GM18517 (cell line): ENCODE measurements around the gene EYS.

ENCODE experiments used
- ATAC-seq: cut with Tn5 transposase; IDR thresholded peaks from one replicate; pipeline ENCODE4 v1.9.1; 2021; ENCODE audit warnings: mild to moderate bottlenecking, moderate library complexity; ENCODE audit not compliant: unreplicated experiment

EYS gene

GRCh38 chr6:65707126-65707826, at the start of gene EYS:
TSS of gene EYS (minus strand) at chr6:65707226. CDS start at chr6:65495410, 211,816 bp downstream.
- no peak for ATAC-seq

- no peak for ATAC-seq
These were observed 39.3 kb upstream of the EYS start for GRCh38 chr6:65746302-65746701.

GRCh38 chr6:65745614-65746013, 38.6 kb upstream of the EYS start:
- no peak for ATAC-seq

- no peak for ATAC-seq
These were observed 22.0 kb upstream of the EYS start for GRCh38 chr6:65728879-65729479.

GRCh38 chr6:65719101-65719500, 12.1 kb upstream of the EYS start:
- ATAC-seq, result no peak

GRCh38 chr6:65711531-65711930, 4.5 kb upstream of the EYS start:
- ATAC-seq, result no peak

GRCh38 chr6:65709099-65709830, 2.2 kb upstream of the EYS start:
- no peak for ATAC-seq

GRCh38 chr6:65708162-65708561, 1.1 kb upstream of the EYS start:
- no peak for ATAC-seq

- ATAC-seq, result no peak
These were observed 590 bp downstream of the EYS start for GRCh38 chr6:65706436-65706835.

GRCh38 chr6:65701325-65701724, 5.7 kb downstream of the EYS start:
- no peak for ATAC-seq

GRCh38 chr6:65700561-65700960, 6.5 kb downstream of the EYS start:
- no peak for ATAC-seq

- no peak for ATAC-seq
These were observed 14.9 kb downstream of the EYS start for GRCh38 chr6:65692109-65692508.

GRCh38 chr6:65680232-65680631, 26.8 kb downstream of the EYS start:
- no peak for ATAC-seq

GRCh38 chr6:65671922-65672321, 35.1 kb downstream of the EYS start:
- ATAC-seq, result no peak

- ATAC-seq, result no peak
These were observed 38.9 kb downstream of the EYS start for GRCh38 chr6:65667916-65668656.

- ATAC-seq, result no peak
These were observed 56.9 kb downstream of the EYS start for GRCh38 chr6:65650086-65650485.

GRCh38 chr6:65649392-65649791, 57.6 kb downstream of the EYS start:
- ATAC-seq, result no peak

- ATAC-seq, result no peak
These were observed 60.5 kb downstream of the EYS start for GRCh38 chr6:65646544-65646943.

- no peak for ATAC-seq
These were observed 64.2 kb downstream of the EYS start for GRCh38 chr6:65642776-65643175.

GRCh38 chr6:65638047-65638831, 68.8 kb downstream of the EYS start:
- no peak for ATAC-seq
